Pancreas (tissue), 10 donors: Measurements from ENCODE around the gene F13B. TPM values are rescaled to one million over a fixed set of nuclear protein-coding genes. Genes with fewer than 3 reads are reported as not detected.
"Not testable (repeated sequence)": the region's sequence is repeated elsewhere in the genome, so short reads cannot be mapped to it uniquely, and the experiment has no call there.

Source experiments
- ATAC-seq, 4 donors: fragments of 200-7000 bp; cut with Tn5 transposase; one replicate each; pipeline versions ENCODE4 v1.8.0 to v1.9.1; 2020; ENCODE audit warnings: mild to moderate bottlenecking in 4 of 4, moderate library complexity in 4 of 4
- DNase-seq, 6 donors: peaks; one replicate each; pipeline ENCODE4 v3.0.0-alpha.2; 2020
- FAIRE-seq: peaks from 2 replicates; lab custom pipeline; 2012; peaks lifted over from hg19 to GRCh38; lab: Jason Lieb, UNC
- H3K27ac ChIP-seq, 4 donors: fragments of 200-600 bp; sonication (generic); 1 replicate in 3 of 4; 2 replicates in 1 of 4; pipeline versions ENCODE4 v1.5.0 to v1.8.0; 2020
- H3K27me3 ChIP-seq, 4 donors: fragments of 200-600 bp; one replicate each; pipeline ENCODE4 v1.8.0; 2021
- H3K36me3 ChIP-seq, 3 donors: fragments of 200-600 bp; sonication (generic) in 1 of 3; one replicate each; pipeline versions ENCODE4 v1.5.0 to v1.8.0; 2020 to 2021
- H3K4me1 ChIP-seq, 3 donors: fragments of 200-600 bp; one replicate each; pipeline ENCODE4 v1.8.0; 2021
- H3K4me3 ChIP-seq, 4 donors: fragments of 200-600 bp; sonication (generic) in 2 of 4; one replicate each; pipeline versions ENCODE4 v1.5.0 to v1.8.0; 2020 to 2021
- H3K9me3 ChIP-seq, 4 donors: fragments of 200-600 bp; one replicate each; pipeline ENCODE4 v1.8.0; 2021
- WGBS, 2 donors: extraction: QIAGEN DNeasy Blood & Tissue Kit; methylation state at CpG; one replicate each; pipeline ENCODE4 v1.1.7; 2013; 5-methylcytosine and 5-hydroxymethylcytosine counted together
- intact Hi-C, 3 donors: fragments of 100-400 bp; cut with DNase I; formaldehyde crosslinking; loops; one replicate each; pipeline versions ENCODE4 v1.11.1 to v1.14.2; 2022
- polyA plus RNA-seq, 2 donors: library from polyadenylated mRNA; stranded (reverse); fragments of 200-250 nt; gene quantifications; one replicate each; pipeline ENCODE4 v1.2.3, GENCODE V29; 2013
- total RNA-seq, 6 donors: library from RNA; stranded (reverse); fragmentation: NEBNext Ultra II Directional in 4 of 6; extraction: Animal tissue kit (Norgen Biotek cat#: 25700) in 4 of 6; gene quantifications; one replicate each; pipeline versions ENCODE4 v1.2.1 to v1.2.4, GENCODE V29; 2021 to 2023
- TF ChIP-seq, protein P1 (sequence below), 4 donors: fragments of 200-600 bp; sonication (generic) in 3 of 4; IDR thresholded peaks; one replicate each; pipeline versions ENCODE4 v1.5.0 to v1.8.0; 2021; ENCODE audit warnings: antibody characterized with exemption in 4 of 4
- donor health status: healthy with polysubstance abuse.
- donor health status: DM: no; HTN: no; CAD: no; lungs with moderate emphysema.
- donor health status: DM: no; HTN: no; CAD: no.
- donor health status: control.
- donor health status: control.
- donor health status: Bipolar disorder and iron deficiency.
- donor health status: DM: yes; HTN: yes; CAD: no.
- donor health status: DM: no; HTN: no; CAD: no.
- donor health status: DM: no; HTN: no; CAD: no.
- donor health status: DM: yes; HTN: yes; CAD: no.

F13B gene
- total and polyA plus RNA-seq, 8 donors = not detected

DNA sequence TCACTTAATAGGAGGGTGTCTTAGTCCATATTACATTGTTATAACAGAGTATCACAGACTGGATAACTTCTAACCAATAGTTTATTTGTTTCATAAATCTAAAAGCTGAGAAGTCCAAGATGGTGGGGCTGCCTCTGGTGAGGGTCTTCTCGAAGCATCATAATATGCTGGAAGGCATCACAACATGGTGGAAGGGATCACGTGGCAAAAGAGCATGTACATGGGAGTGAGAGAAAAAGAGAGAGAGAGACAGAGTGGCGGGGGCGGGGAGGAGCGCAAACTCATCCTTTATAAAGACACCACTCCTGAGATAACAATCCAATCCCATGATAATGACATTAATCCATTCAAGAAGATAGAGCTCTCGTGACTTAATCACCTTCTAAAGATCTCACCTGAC, 58.2 kb downstream of the F13B start:
- WGBS, 2 donors = 66 to 81% methylated on average over 6 of the region's 6 CpGs
- FAIRE-seq = no peak
- H3K27ac ChIP-seq = no peak overlapping the region
- no peaks in the 10 kb centered on the region for H3K4me1 ChIP-seq
- no peak for DNase-seq
- TF ChIP-seq, protein P1, sequence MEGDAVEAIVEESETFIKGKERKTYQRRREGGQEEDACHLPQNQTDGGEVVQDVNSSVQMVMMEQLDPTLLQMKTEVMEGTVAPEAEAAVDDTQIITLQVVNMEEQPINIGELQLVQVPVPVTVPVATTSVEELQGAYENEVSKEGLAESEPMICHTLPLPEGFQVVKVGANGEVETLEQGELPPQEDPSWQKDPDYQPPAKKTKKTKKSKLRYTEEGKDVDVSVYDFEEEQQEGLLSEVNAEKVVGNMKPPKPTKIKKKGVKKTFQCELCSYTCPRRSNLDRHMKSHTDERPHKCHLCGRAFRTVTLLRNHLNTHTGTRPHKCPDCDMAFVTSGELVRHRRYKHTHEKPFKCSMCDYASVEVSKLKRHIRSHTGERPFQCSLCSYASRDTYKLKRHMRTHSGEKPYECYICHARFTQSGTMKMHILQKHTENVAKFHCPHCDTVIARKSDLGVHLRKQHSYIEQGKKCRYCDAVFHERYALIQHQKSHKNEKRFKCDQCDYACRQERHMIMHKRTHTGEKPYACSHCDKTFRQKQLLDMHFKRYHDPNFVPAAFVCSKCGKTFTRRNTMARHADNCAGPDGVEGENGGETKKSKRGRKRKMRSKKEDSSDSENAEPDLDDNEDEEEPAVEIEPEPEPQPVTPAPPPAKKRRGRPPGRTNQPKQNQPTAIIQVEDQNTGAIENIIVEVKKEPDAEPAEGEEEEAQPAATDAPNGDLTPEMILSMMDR (IDR thresholded peaks at IDR 0.05) = no peak
- no peaks in the 10 kb centered on the region for H3K9me3 ChIP-seq
- intact Hi-C loops = no loop called here
- H3K4me3 ChIP-seq = no peak overlapping the region
- ATAC-seq = no peak
- H3K36me3 ChIP-seq = no peaks in the 10 kb centered on the region
- no peaks in the 10 kb centered on the region for H3K27me3 ChIP-seq

DNA sequence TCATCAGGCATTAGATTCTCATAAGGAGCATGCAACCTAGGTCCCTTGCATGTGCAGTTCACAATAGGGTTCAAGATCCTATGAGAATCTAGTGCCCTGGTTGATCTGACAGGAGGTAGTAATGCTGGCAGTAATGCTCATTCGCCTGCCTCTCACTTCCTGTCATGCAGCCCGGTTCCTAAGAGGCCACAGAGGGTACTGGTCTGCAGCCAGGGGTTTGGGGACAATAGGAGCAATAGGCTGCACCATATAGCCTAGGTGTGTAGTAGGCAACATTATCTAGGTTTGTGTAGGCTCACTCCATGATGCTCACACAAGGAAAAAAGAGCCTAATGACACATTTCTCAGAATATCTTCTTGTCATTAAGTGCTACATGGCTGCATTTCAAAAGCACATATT, 63.9 kb downstream of the F13B start:
- Histone ChIP-seq H3K36me3 (no peaks in the 10 kb centered on the region), H3K4me1 (no peaks in the 10 kb centered on the region), H3K27me3 (no peaks in the 10 kb centered on the region), H3K27ac (no peak overlapping the region), H3K4me3 (no peak overlapping the region), H3K9me3 (no peaks in the 10 kb centered on the region)
- intact Hi-C loops = no loop called here
- WGBS, 2 donors = 47 to 72% methylated on average over 2 of the region's 2 CpGs
- DNase-seq (no peak), ATAC-seq (no peak), FAIRE-seq (no peak)
- TF ChIP-seq, protein P1 (IDR thresholded peaks at IDR 0.05) = no peak

DNA sequence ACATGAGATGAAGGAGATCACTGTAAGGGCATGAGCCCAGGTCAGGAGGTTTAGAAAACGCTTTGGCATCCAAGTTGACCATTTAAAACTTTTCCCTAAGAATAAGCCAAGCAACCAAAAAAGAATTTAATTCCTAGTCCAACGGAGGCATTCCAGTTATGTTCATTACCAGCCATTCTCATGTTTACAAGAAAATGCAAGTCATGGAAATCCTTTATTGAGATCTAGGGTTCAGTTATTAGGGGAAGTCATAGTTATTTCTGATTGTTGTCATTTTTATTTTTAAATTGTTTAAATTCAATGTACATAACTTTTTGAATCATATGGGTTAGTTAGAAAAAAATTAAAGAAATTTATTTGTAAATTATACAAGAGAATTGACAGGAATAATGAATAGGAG, 65.2 kb downstream of the F13B start:
- WGBS, 2 donors = 56 to 80% methylated on average over 2 of the region's 2 CpGs
- intact Hi-C loops = no loop called here
- no peak overlapping the region for H3K4me3 ChIP-seq
- no peaks in the 10 kb centered on the region for H3K9me3 ChIP-seq
- no peaks in the 10 kb centered on the region for H3K27me3 ChIP-seq
- no peak overlapping the region for H3K27ac ChIP-seq
- H3K4me1 ChIP-seq = no peaks in the 10 kb centered on the region
- no peak for DNase-seq
- TF ChIP-seq, protein P1 (IDR thresholded peaks at IDR 0.05) = no peak
- no peaks in the 10 kb centered on the region for H3K36me3 ChIP-seq
- no peak for FAIRE-seq
- ATAC-seq = no peak

DNA sequence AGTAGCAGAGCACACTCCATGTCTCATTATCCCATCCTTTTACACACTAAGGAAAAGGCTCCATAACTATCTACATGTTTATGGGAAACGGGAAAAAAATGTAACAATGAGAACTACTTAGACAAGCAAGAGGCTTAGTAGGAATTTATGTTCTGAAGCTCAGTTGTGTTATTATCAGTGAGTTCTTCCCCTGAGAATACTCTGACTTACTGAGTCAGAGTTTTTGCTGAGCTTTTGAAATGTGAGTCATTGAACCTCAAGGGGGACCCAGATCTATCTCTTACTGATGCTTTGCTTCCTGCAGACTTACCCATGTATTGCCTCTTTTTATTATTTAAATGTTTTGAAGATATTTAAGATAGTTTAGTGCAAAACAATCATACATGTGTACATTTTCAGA, 69.6 kb downstream of the F13B start:
- Histone ChIP-seq H3K27ac (no peak overlapping the region), H3K4me1 (no peaks in the 10 kb centered on the region), H3K4me3 (no peak overlapping the region), H3K9me3 (no peaks in the 10 kb centered on the region), H3K27me3 (no peaks in the 10 kb centered on the region), H3K36me3 (no peaks in the 10 kb centered on the region)
- intact Hi-C loops = no loop called here
- 82 to 88% methylated on average over 1 of the region's 1 CpG for WGBS, 2 donors
- ATAC-seq (no peak), DNase-seq (no peak), FAIRE-seq (no peak)
- TF ChIP-seq, protein P1 (IDR thresholded peaks at IDR 0.05) = no peak

DNA sequence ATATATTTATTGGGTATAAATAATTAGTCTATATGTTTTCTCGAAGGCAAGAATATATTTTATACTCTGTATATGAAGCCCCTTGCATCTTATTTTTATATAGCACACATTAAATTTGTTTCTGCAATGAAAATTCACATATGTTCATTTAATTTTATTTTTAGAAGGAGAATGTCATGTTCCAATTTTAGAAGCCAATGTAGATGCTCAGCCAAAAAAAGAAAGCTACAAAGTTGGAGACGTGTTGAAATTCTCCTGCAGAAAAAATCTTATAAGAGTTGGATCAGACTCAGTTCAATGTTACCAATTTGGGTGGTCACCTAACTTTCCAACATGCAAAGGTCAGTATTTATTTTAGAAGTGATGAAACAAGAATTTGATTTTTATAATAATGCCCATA, 73.1 kb downstream of the F13B start:
- intact Hi-C loops = no loop called here
- no peak for DNase-seq
- H3K27ac ChIP-seq = no peak overlapping the region
- no peak for ATAC-seq
- no peak for FAIRE-seq
- no peaks in the 10 kb centered on the region for H3K9me3 ChIP-seq
- TF ChIP-seq, protein P1 (IDR thresholded peaks at IDR 0.05) = no peak
- no peaks in the 10 kb centered on the region for H3K36me3 ChIP-seq
- no peak overlapping the region for H3K4me3 ChIP-seq
- no peaks in the 10 kb centered on the region for H3K4me1 ChIP-seq
- H3K27me3 ChIP-seq = no peaks in the 10 kb centered on the region
- 60 to 79% methylated on average over 2 of the region's 2 CpGs for WGBS, 2 donors

DNA sequence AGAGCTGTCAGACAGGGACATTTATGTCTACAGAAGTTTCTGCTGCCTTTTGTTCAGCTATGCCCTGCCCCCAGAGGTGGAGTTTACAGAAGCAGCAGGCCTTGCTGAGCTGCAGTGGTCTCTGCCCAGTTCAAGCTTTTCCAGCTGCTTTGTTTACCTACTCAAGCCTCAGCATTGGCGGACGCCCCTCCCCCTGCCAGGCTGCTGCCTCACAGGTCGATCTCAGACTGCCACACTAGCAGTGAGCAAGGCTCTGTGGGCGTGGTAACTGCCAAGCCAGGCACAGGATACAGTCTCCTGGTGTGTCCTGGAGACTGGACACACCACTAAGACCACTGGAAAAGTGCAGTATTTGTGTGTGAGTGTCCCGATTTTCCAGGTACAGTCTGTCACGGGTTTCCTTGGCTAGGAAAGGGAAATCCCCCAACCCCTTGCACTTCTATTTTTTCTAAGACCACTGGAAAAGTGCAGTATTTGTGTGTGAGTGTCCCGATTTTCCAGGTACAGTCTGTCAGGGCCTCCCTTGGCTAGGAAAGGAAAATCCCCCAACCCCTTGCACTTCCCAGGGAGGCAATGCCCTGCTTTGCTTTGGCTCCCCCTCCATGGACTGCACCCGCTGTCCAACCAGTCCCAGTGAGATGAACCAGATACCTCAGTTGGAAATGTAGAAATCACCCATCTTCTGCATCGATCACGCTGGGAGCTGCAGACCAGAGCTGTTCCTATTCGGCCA, 75.0 kb downstream of the F13B start:
- H3K9me3 ChIP-seq, intact Hi-C loops, H3K27ac ChIP-seq, H3K4me3 ChIP-seq, H3K36me3 ChIP-seq, H3K4me1 ChIP-seq, H3K27me3 ChIP-seq, FAIRE-seq: not testable (repeated sequence)
- 36% methylated on average over 11 of the region's 11 CpGs for WGBS, 2 donors
- DNase-seq (peak; percentile 72 to 85 (median 80)), ATAC-seq (peak; percentile 74 to 98 (median 84))
